HEK293 (cell line): ENCODE data around the gene GLRX5.

ENCODE experiments used
- CTCF ChIA-PET: fragments of 350-600 bp; formaldehyde crosslinking; extraction: SDS; loops from one replicate; lab custom pipeline; 2021; ENCODE audit warnings: antibody characterized with exemption; lab: Yijun Ruan, JAX
- POLR2A ChIA-PET: fragments of 300-600 bp; formaldehyde crosslinking; extraction: SDS; loops from one replicate; lab custom pipeline; 2020; ENCODE audit warnings: antibody characterized with exemption, inconsistent platforms; lab: Yijun Ruan, JAX
- H3K27ac ChIP-seq: fragments of 200-500 bp; sonication (Bioruptor generic); 2 replicates; pipeline ENCODE4 v1.5.1; 2014; ENCODE audit warnings: low read depth, low read length, control low read depth, inconsistent platforms; ENCODE audit errors: extremely low read depth
- H3K36me3 ChIP-seq, 2 experiments: fragments of 200-500 bp in 1 of 2; sonication (Bioruptor generic) in 1 of 2; 1 replicate in 1 of 2; 2 replicates in 1 of 2; pipeline ENCODE4 v1.5.1; 2014 to 2017; ENCODE audit warnings: inconsistent platforms in 2 of 2, low read length in 2 of 2; ENCODE audit not compliant: control insufficient read depth in 2 of 2, insufficient read depth in 1 of 2
- H3K4me1 ChIP-seq: fragments of 200-500 bp; sonication (Bioruptor generic); 2 replicates; pipeline ENCODE4 v1.5.1; 2014; ENCODE audit warnings: mild to moderate bottlenecking, low read length, inconsistent platforms; ENCODE audit not compliant: control insufficient read depth, insufficient read depth
- H3K4me3 ChIP-seq: 2 replicates; pipeline ENCODE4 v1.5.1; 2011; ENCODE audit warnings: low read depth, mild to moderate bottlenecking, control low read depth, low read length, moderate library complexity
- H3K9me3 ChIP-seq: fragments of 200-500 bp; sonication (Bioruptor generic); 2 replicates; pipeline ENCODE4 v1.5.1; 2014; ENCODE audit warnings: low read depth, low read length, inconsistent platforms; ENCODE audit not compliant: control insufficient read depth, insufficient read depth
- AEBP2 ChIP-seq: fragments of 450-650 bp; formaldehyde crosslinking; IDR thresholded peaks from 2 replicates; pipeline ENCODE4 v1.5.1; 2016; ENCODE audit warnings: missing biosample characterization, missing genetic modification characterization, borderline replicate concordance
- PRDM10 ChIP-seq: fragments of 450-650 bp; formaldehyde crosslinking; IDR thresholded peaks from 2 replicates; pipeline ENCODE4 v1.5.1; 2016; ENCODE audit warnings: missing biosample characterization, missing genetic modification characterization
- PRDM6 ChIP-seq: fragments of 450-650 bp; formaldehyde crosslinking; IDR thresholded peaks from 2 replicates; pipeline ENCODE4 v1.5.1; 2017; ENCODE audit warnings: missing biosample characterization, missing genetic modification characterization
- SP7 ChIP-seq: fragments of 450-650 bp; formaldehyde crosslinking; IDR thresholded peaks from 2 replicates; pipeline ENCODE4 v1.5.1; 2016; ENCODE audit warnings: missing biosample characterization, missing genetic modification characterization
- WT1 ChIP-seq: fragments of 450-650 bp; formaldehyde crosslinking; IDR thresholded peaks from 2 replicates; pipeline ENCODE4 v1.5.1; 2016; ENCODE audit warnings: missing biosample characterization, missing genetic modification characterization
- ZEB2 ChIP-seq: fragments of 450-650 bp; formaldehyde crosslinking; IDR thresholded peaks from 2 replicates; pipeline ENCODE4 v1.5.1; 2016; ENCODE audit warnings: missing biosample characterization, missing genetic modification characterization
- ZNF121 ChIP-seq: fragments of 450-650 bp; formaldehyde crosslinking; IDR thresholded peaks from 2 replicates; pipeline ENCODE4 v1.5.1; 2016; ENCODE audit warnings: missing biosample characterization, missing genetic modification characterization
- ZNF16 ChIP-seq: fragments of 450-650 bp; formaldehyde crosslinking; IDR thresholded peaks from 2 replicates; pipeline ENCODE4 v1.5.1; 2016; ENCODE audit warnings: low read depth, missing biosample characterization, missing genetic modification characterization
- ZNF23 ChIP-seq: fragments of 450-650 bp; formaldehyde crosslinking; IDR thresholded peaks from 2 replicates; pipeline ENCODE4 v1.5.1; 2016; ENCODE audit warnings: missing biosample characterization, missing genetic modification characterization, borderline replicate concordance
- ZNF24 ChIP-seq: fragments of 450-650 bp; formaldehyde crosslinking; IDR thresholded peaks from 2 replicates; pipeline ENCODE4 v1.5.1; 2016; ENCODE audit warnings: missing biosample characterization, missing genetic modification characterization
- ZNF266 ChIP-seq: fragments of 450-650 bp; formaldehyde crosslinking; IDR thresholded peaks from 2 replicates; pipeline ENCODE4 v1.5.1; 2016; ENCODE audit warnings: missing biosample characterization, missing genetic modification characterization, low read depth
- ZNF280D ChIP-seq: fragments of 450-650 bp; formaldehyde crosslinking; IDR thresholded peaks from 2 replicates; pipeline ENCODE4 v1.5.1; 2016; ENCODE audit warnings: missing biosample characterization, missing genetic modification characterization
- ZNF335 ChIP-seq: fragments of 450-650 bp; formaldehyde crosslinking; conservative IDR thresholded peaks from 2 replicates; pipeline ENCODE4 v1.5.1; 2016; ENCODE audit warnings: missing biosample characterization, missing genetic modification characterization
- ZNF433 ChIP-seq: fragments of 450-650 bp; formaldehyde crosslinking; IDR thresholded peaks from 2 replicates; pipeline ENCODE4 v1.5.1; 2016; ENCODE audit warnings: missing biosample characterization, missing genetic modification characterization, low read depth
- ZNF514 ChIP-seq: fragments of 450-650 bp; formaldehyde crosslinking; IDR thresholded peaks from 2 replicates; pipeline ENCODE4 v1.5.1; 2016; ENCODE audit warnings: missing biosample characterization, missing genetic modification characterization
- ZNF624 ChIP-seq: fragments of 450-650 bp; formaldehyde crosslinking; IDR thresholded peaks from 2 replicates; pipeline ENCODE4 v1.5.1; 2017; ENCODE audit warnings: missing biosample characterization, missing genetic modification characterization
- ZNF658 ChIP-seq: fragments of 450-650 bp; formaldehyde crosslinking; IDR thresholded peaks from 2 replicates; pipeline ENCODE4; 2016; ENCODE audit warnings: missing biosample characterization, missing genetic modification characterization
- ZNF76 ChIP-seq: fragments of 450-650 bp; formaldehyde crosslinking; IDR thresholded peaks from 2 replicates; pipeline ENCODE4; 2016; ENCODE audit warnings: low read depth, missing biosample characterization, missing genetic modification characterization, borderline replicate concordance
- ZSCAN16 ChIP-seq: fragments of 450-650 bp; formaldehyde crosslinking; IDR thresholded peaks from 2 replicates; pipeline ENCODE4 v1.5.1; 2016; ENCODE audit warnings: missing biosample characterization, missing genetic modification characterization

GLRX5 gene

GRCh38 chr14:95555053-95555452, 20.2 kb downstream of the GLRX5 start:
- Histone ChIP-seq H3K9me3 (no peaks in the 10 kb centered on the region), H3K36me3 (no peaks in the 10 kb centered on the region), H3K27ac (no peak overlapping the region), H3K4me3 (no peak overlapping the region), H3K4me1 (no peaks in the 10 kb centered on the region)
- TF ChIP-seq PRDM10 (tag by site-specific recombination) (no peak), ZNF23 (tag by site-specific recombination) (no peak), ZNF514 (tag by site-specific recombination) (no peak), ZNF335 (tag by site-specific recombination) (no peak), AEBP2 (no peak), ZNF266 (no peak), ZNF16 (tag by site-specific recombination) (no peak), WT1 (tag by site-specific recombination) (no peak), ZNF76 (tag by site-specific recombination) (no peak), ZNF433 (tag by site-specific recombination) (no peak), ZNF24 (no peak), ZNF624 (tag by site-specific recombination) (no peak), ZEB2 (tag by site-specific recombination) (no peak), ZNF658 (tag by site-specific recombination) (no peak), ZNF280D (no peak), ZSCAN16 (tag by site-specific recombination) (no peak), SP7 (no peak)
- ChIA-PET POLR2A (no interaction called here), CTCF (interaction anchor here (1.0 kb wide), 1 partner anchor 110 kb away, joined by 3 read pairs; no protein-coding TSS in a partner anchor)

GRCh38 chr14:95557291-95557690, 22.4 kb downstream of the GLRX5 start:
- ChIA-PET POLR2A (no interaction called here), CTCF (interaction anchor here (0.6 to 1.6 kb wide), 3 partner anchors 438 to 795 kb away, joined by 3 to 6 read pairs (median 4); no protein-coding TSS in a partner anchor)
- Histone ChIP-seq H3K4me3 (no peak overlapping the region), H3K4me1 (no peaks in the 10 kb centered on the region), H3K36me3 (no peaks in the 10 kb centered on the region), H3K27ac (no peak overlapping the region), H3K9me3 (no peaks in the 10 kb centered on the region)
- 0 out of 2 replicates have a peak, but pooled peaks have one; percentile 32 for TF ChIP-seq ZNF121 (tag by site-specific recombination)
- TF ChIP-seq PRDM6 (tag by site-specific recombination) = no peak
